C4-2B (cell line): ENCODE data around the gene RPTOR.

Source experiments
- ZFX ChIP-seq: fragments of 450-650 bp; IDR thresholded peaks from 2 replicates; pipeline ENCODE4 v1.6.1; 2017
- TF ChIP-seq, protein P1 (sequence below): fragments of 450-650 bp; conservative IDR thresholded peaks from 2 replicates; pipeline ENCODE4 v1.5.1; 2017; ENCODE audit warnings: mild to moderate bottlenecking

DNA sequence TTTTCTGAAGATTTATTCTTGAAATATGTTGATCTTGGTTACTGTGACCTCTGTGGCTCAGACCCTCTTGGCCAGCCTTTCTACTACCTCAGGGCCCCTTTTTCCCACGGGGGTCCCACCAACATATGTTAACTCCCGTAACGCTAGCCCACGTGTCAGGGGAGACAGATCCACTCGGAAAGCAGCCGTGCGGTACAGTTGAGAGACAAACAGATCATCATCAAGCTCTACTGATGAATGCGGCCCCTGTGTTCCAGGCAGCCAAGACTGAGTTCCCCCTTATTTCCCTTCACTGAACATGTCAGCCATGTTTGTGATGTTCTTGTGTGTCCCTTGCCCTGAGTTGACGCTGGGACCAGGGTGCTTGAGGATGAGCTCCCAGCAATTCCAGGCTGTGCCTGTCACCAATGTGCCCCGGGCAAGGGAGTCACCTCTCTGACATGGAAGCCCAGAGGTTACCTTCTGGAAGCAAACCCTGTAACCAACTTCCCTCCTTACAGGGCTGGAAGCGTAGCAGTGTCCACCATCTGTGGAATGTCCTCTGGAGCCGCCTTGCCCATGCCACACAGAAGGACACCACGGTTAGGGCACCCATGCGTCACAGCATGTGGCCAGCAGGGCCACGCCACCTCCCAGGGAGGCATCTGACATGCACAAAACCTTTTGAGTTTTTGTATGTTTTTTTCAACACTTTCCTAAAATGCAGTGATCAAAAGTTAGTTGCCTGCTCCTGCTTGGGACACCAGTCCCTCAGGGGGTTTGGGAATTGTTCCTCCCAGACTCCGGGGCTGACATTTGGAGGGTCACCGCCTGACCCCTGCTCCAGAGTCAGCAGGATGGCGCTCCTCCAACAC is 253.3 kb downstream of the RPTOR start:
- TF ChIP-seq, protein P1, sequence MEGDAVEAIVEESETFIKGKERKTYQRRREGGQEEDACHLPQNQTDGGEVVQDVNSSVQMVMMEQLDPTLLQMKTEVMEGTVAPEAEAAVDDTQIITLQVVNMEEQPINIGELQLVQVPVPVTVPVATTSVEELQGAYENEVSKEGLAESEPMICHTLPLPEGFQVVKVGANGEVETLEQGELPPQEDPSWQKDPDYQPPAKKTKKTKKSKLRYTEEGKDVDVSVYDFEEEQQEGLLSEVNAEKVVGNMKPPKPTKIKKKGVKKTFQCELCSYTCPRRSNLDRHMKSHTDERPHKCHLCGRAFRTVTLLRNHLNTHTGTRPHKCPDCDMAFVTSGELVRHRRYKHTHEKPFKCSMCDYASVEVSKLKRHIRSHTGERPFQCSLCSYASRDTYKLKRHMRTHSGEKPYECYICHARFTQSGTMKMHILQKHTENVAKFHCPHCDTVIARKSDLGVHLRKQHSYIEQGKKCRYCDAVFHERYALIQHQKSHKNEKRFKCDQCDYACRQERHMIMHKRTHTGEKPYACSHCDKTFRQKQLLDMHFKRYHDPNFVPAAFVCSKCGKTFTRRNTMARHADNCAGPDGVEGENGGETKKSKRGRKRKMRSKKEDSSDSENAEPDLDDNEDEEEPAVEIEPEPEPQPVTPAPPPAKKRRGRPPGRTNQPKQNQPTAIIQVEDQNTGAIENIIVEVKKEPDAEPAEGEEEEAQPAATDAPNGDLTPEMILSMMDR = no peak
- TF ChIP-seq ZFX = no peak
